ENCODE measurements around the gene CALCOCO1. TPM values are rescaled to one million over a fixed set of nuclear protein-coding genes. Genes with fewer than 3 reads are reported as not detected.

CALCOCO1 gene
- total and polyA plus RNA-seq, 5 donors from 2014 or later = 91.5 to 209 (median 112) TPM

- Histone ChIP-seq H3K27ac (ENCODE audit: insufficient read depth, low read length, poor library complexity, severe bottlenecking) (peak within 1 kb of the TSS; percentile 6), H3K36me3 (ENCODE audit: control insufficient read depth, insufficient read depth, low read length) (no peaks in the 10 kb centered on the region), H3K27me3 (ENCODE audit: control insufficient read depth, insufficient read depth, low read length) (peaks cover 37% of the 10 kb centered on the region), H3K4me3 (ENCODE audit: low read depth, low read length) (no peak within 1 kb of the TSS), H3K9me3 (ENCODE audit: control insufficient read depth in 2 of 2, low read length in 2 of 2) (no peaks in the 10 kb centered on the region), H3K4me1 (ENCODE audit: control insufficient read depth, insufficient read depth, low read length, poor library complexity, severe bottlenecking) (peaks cover 34% of the 10 kb centered on the region)
- Mint-ChIP-seq H3K27ac (peak within 1 kb of the TSS in 2 of 3 donors; percentile 82 to 93), H3K4me3 (peak within 1 kb of the TSS in 1 of 4 donors; percentile 49), H3K36me3 (no peaks in the 10 kb centered on the region), H3K4me1 (peaks cover 4 to 17% (median 15%) of the 10 kb centered on the region in 4 donors), H3K27me3 (peaks cover 7% of the 10 kb centered on the region), H3K9me3 (no peaks in the 10 kb centered on the region)
- peak in 2 of 3 donors; percentile 44 to 66 for DNase-seq
- peak; percentile 25 to 37 for ATAC-seq (ENCODE audit: low read depth in 2 of 2)
Observed at GRCh38 chr12:53751336-53752191, 24.3 kb upstream of the CALCOCO1 start, which contains the start of gene CISTR. CISTR (minus strand) TSS chr12:53751979.

- peak overlapping the region in 2 of 3 donors; percentile 82 to 93 for H3K27ac Mint-ChIP-seq
- peak in 1 of 2 donors; percentile 22 for ATAC-seq (ENCODE audit: low read depth in 2 of 2)
- H3K36me3 Mint-ChIP-seq = no peaks in the 10 kb centered on the region
- H3K4me1 ChIP-seq (ENCODE audit: control insufficient read depth, insufficient read depth, low read length, poor library complexity, severe bottlenecking) = peaks cover 36% of the 10 kb centered on the region
- H3K9me3 ChIP-seq (ENCODE audit: control insufficient read depth in 2 of 2, low read length in 2 of 2) = no peaks in the 10 kb centered on the region
- H3K27ac ChIP-seq (ENCODE audit: insufficient read depth, low read length, poor library complexity, severe bottlenecking) = no peak overlapping the region
- H3K27me3 ChIP-seq (ENCODE audit: control insufficient read depth, insufficient read depth, low read length) = peaks cover 41% of the 10 kb centered on the region
- H3K4me3 ChIP-seq (ENCODE audit: low read depth, low read length) = no peak overlapping the region
- peak overlapping the region in 1 of 4 donors; percentile 0 for H3K4me3 Mint-ChIP-seq
- H3K9me3 Mint-ChIP-seq = no peaks in the 10 kb centered on the region
- no peaks in the 10 kb centered on the region for H3K36me3 ChIP-seq (ENCODE audit: control insufficient read depth, insufficient read depth, low read length)
- DNase-seq = no peak
- peaks cover 5 to 14% (median 12%) of the 10 kb centered on the region in 4 donors for H3K4me1 Mint-ChIP-seq
- no peaks in the 10 kb centered on the region for H3K27me3 Mint-ChIP-seq
Observed at GRCh38 chr12:53750812-53751335, 23.6 kb upstream of the CALCOCO1 start.

GRCh38 chr12:53749986-53750811 lies 22.9 kb upstream of the CALCOCO1 start:
- no peak for DNase-seq
- H3K9me3 ChIP-seq (ENCODE audit: control insufficient read depth in 2 of 2, low read length in 2 of 2) = no peaks in the 10 kb centered on the region
- peaks cover 36% of the 10 kb centered on the region for H3K4me1 ChIP-seq (ENCODE audit: control insufficient read depth, insufficient read depth, low read length, poor library complexity, severe bottlenecking)
- Mint-ChIP-seq H3K9me3 (no peaks in the 10 kb centered on the region), H3K27ac (peak overlapping the region in 2 of 3 donors; percentile 82 to 93), H3K36me3 (no peaks in the 10 kb centered on the region), H3K4me3 (peak overlapping the region in 1 of 4 donors; percentile 0), H3K27me3 (no peaks in the 10 kb centered on the region), H3K4me1 (peaks cover 5 to 14% (median 9%) of the 10 kb centered on the region in 4 donors)
- no peak overlapping the region for H3K4me3 ChIP-seq (ENCODE audit: low read depth, low read length)
- ATAC-seq (ENCODE audit: low read depth in 2 of 2) = no peak
- H3K27ac ChIP-seq (ENCODE audit: insufficient read depth, low read length, poor library complexity, severe bottlenecking) = no peak overlapping the region
- peaks cover 46% of the 10 kb centered on the region for H3K27me3 ChIP-seq (ENCODE audit: control insufficient read depth, insufficient read depth, low read length)
- H3K36me3 ChIP-seq (ENCODE audit: control insufficient read depth, insufficient read depth, low read length) = no peaks in the 10 kb centered on the region

GRCh38 chr12:53748072-53748840 lies 21.0 kb upstream of the CALCOCO1 start:
- H3K4me3 ChIP-seq (ENCODE audit: low read depth, low read length) = no peak overlapping the region
- Mint-ChIP-seq H3K4me3 (peak overlapping the region in 2 of 4 donors; percentile 33 to 81), H3K27me3 (peaks cover 18% of the 10 kb centered on the region), H3K36me3 (no peaks in the 10 kb centered on the region), H3K4me1 (peaks cover 5 to 19% (median 13%) of the 10 kb centered on the region in 4 donors), H3K9me3 (no peaks in the 10 kb centered on the region), H3K27ac (no peak overlapping the region)
- H3K36me3 ChIP-seq (ENCODE audit: control insufficient read depth, insufficient read depth, low read length) = no peaks in the 10 kb centered on the region
- peaks cover 40% of the 10 kb centered on the region for H3K4me1 ChIP-seq (ENCODE audit: control insufficient read depth, insufficient read depth, low read length, poor library complexity, severe bottlenecking)
- peaks cover 39% of the 10 kb centered on the region for H3K27me3 ChIP-seq (ENCODE audit: control insufficient read depth, insufficient read depth, low read length)
- ATAC-seq (ENCODE audit: low read depth in 2 of 2) (no peak), DNase-seq (no peak)
- H3K27ac ChIP-seq (ENCODE audit: insufficient read depth, low read length, poor library complexity, severe bottlenecking) = no peak overlapping the region
- H3K9me3 ChIP-seq (ENCODE audit: control insufficient read depth in 2 of 2, low read length in 2 of 2) = no peaks in the 10 kb centered on the region

- Histone ChIP-seq H3K4me1 (ENCODE audit: control insufficient read depth, insufficient read depth, low read length, poor library complexity, severe bottlenecking) (peaks cover 42% of the 10 kb centered on the region), H3K36me3 (ENCODE audit: control insufficient read depth, insufficient read depth, low read length) (no peaks in the 10 kb centered on the region), H3K27ac (ENCODE audit: insufficient read depth, low read length, poor library complexity, severe bottlenecking) (no peak overlapping the region), H3K4me3 (ENCODE audit: low read depth, low read length) (peak overlapping the region; percentile 62), H3K9me3 (ENCODE audit: control insufficient read depth in 2 of 2, low read length in 2 of 2) (no peaks in the 10 kb centered on the region), H3K27me3 (ENCODE audit: control insufficient read depth, insufficient read depth, low read length) (peaks cover 39% of the 10 kb centered on the region)
- Mint-ChIP-seq H3K36me3 (no peaks in the 10 kb centered on the region), H3K4me1 (peaks cover 5 to 19% (median 14%) of the 10 kb centered on the region in 4 donors), H3K9me3 (no peaks in the 10 kb centered on the region), H3K4me3 (peak overlapping the region; percentile 22 to 81 (median 50)), H3K27me3 (peaks cover 30% of the 10 kb centered on the region), H3K27ac (peak overlapping the region in 2 of 3 donors; percentile 20 to 79)
- DNase-seq (no peak), ATAC-seq (ENCODE audit: low read depth in 2 of 2) (no peak)
Observed at GRCh38 chr12:53747095-53747494, 19.8 kb upstream of the CALCOCO1 start.

- Mint-ChIP-seq H3K27ac (peak overlapping the region in 2 of 3 donors; percentile 20 to 78), H3K27me3 (peaks cover 34% of the 10 kb centered on the region), H3K4me1 (peaks cover 5 to 19% (median 14%) of the 10 kb centered on the region in 4 donors), H3K36me3 (no peaks in the 10 kb centered on the region), H3K4me3 (peak overlapping the region in 3 of 4 donors; percentile 22 to 81 (median 65)), H3K9me3 (no peaks in the 10 kb centered on the region)
- no peak overlapping the region for H3K27ac ChIP-seq (ENCODE audit: insufficient read depth, low read length, poor library complexity, severe bottlenecking)
- peak; percentile 83 to 85 (median 85) for DNase-seq
- peaks cover 41% of the 10 kb centered on the region for H3K27me3 ChIP-seq (ENCODE audit: control insufficient read depth, insufficient read depth, low read length)
- peak; percentile 74 to 80 for ATAC-seq (ENCODE audit: low read depth in 2 of 2)
- H3K36me3 ChIP-seq (ENCODE audit: control insufficient read depth, insufficient read depth, low read length) = no peaks in the 10 kb centered on the region
- peak overlapping the region; percentile 62 for H3K4me3 ChIP-seq (ENCODE audit: low read depth, low read length)
- H3K4me1 ChIP-seq (ENCODE audit: control insufficient read depth, insufficient read depth, low read length, poor library complexity, severe bottlenecking) = peaks cover 38% of the 10 kb centered on the region
- no peaks in the 10 kb centered on the region for H3K9me3 ChIP-seq (ENCODE audit: control insufficient read depth in 2 of 2, low read length in 2 of 2)
Observed at GRCh38 chr12:53746592-53747092, 19.4 kb upstream of the CALCOCO1 start.
